IMR-90 (cell line): ENCODE results near the gene KCNG4. TPM values are rescaled to one million over a fixed set of nuclear protein-coding genes. Genes with fewer than 3 reads are reported as not detected.
A peak's percentile ranks its signal among the peaks of the same experiment; 100 is the strongest.

Experiments used
- ATAC-seq: fragments of 200-7000 bp; cut with Tn5 transposase; 2 replicates; pipeline ENCODE4 v1.9.1; 2020; ENCODE audit warnings: low read depth, mild to moderate bottlenecking, moderate library complexity
- BruUV-seq: library from RNA; stranded (reverse); fragments of 400-500 nt; replicated peaks from 2 replicates; lab custom pipeline; 2021; lab: Mats Ljungman, UMichigan
- CTCF ChIA-PET: fragments of 300-600 bp; formaldehyde crosslinking; extraction: SDS; loops from one replicate; lab custom pipeline; 2021; ENCODE audit warnings: antibody characterized with exemption; lab: Yijun Ruan, JAX
- POLR2A ChIA-PET: fragments of 300-600 bp; sonication (Branson Sonifier 250); formaldehyde crosslinking; loops from one replicate; lab custom pipeline; 2022; ENCODE audit warnings: antibody characterized with exemption; ENCODE audit not compliant: unreplicated experiment; lab: Charles Lee
- DNase-seq: peaks from one replicate; pipeline ENCODE4 v3.0.0; 2013
- H2AFZ ChIP-seq: replicated peaks from 2 replicates; pipeline ENCODE3; 2013; ENCODE audit warnings: low read length, mild to moderate bottlenecking; ENCODE audit not compliant: poor library complexity
- H2AK5ac ChIP-seq: 2 replicates; pipeline ENCODE4 v1.6.1; 2013; ENCODE audit warnings: low read depth, low read length, inconsistent platforms
- H2AK9ac ChIP-seq: replicated peaks from 2 replicates; pipeline ENCODE3; 2013; ENCODE audit warnings: mild to moderate bottlenecking, low read depth, low read length, moderate library complexity; ENCODE audit not compliant: poor library complexity
- H2BK120ac ChIP-seq: 2 replicates; pipeline ENCODE4 v1.6.1; 2013; ENCODE audit warnings: low read depth, low read length, inconsistent platforms
- H2BK15ac ChIP-seq: 3 replicates; pipeline ENCODE4 v1.6.1; 2013; ENCODE audit warnings: low read depth, low read length, inconsistent platforms
- H2BK20ac ChIP-seq: 2 replicates; pipeline ENCODE4 v1.6.1; 2013; ENCODE audit warnings: low read depth, mild to moderate bottlenecking, inconsistent platforms, low read length, moderate library complexity
- H2BK5ac ChIP-seq: 2 replicates; pipeline ENCODE4 v1.6.1; 2013; ENCODE audit warnings: mild to moderate bottlenecking, low read depth, low read length, inconsistent platforms; ENCODE audit not compliant: poor library complexity, severe bottlenecking
- H3K14ac ChIP-seq: replicated peaks from 2 replicates; pipeline ENCODE4 v1.6.1; 2013; ENCODE audit warnings: low read depth, low read length, inconsistent platforms
- H3K18ac ChIP-seq: 2 replicates; pipeline ENCODE4 v1.6.1; 2013; ENCODE audit warnings: low read depth, low read length, control low read depth
- H3K23ac ChIP-seq: 2 replicates; pipeline ENCODE4 v1.6.1; 2013; ENCODE audit warnings: low read depth, low read length, inconsistent platforms
- H3K27ac ChIP-seq: 2 replicates; pipeline ENCODE4 v1.5.1; 2013; ENCODE audit warnings: mild to moderate bottlenecking, control low read depth, low read length; ENCODE audit not compliant: insufficient read depth
- H3K27me3 ChIP-seq: 2 replicates; pipeline ENCODE4 v1.6.1; 2013; ENCODE audit warnings: low read length; ENCODE audit not compliant: control insufficient read depth, insufficient read depth
- H3K36me3 ChIP-seq: 2 replicates; pipeline ENCODE4 v1.6.1; 2013; ENCODE audit warnings: low read length, mixed read lengths; ENCODE audit not compliant: control insufficient read depth, insufficient read depth
- H3K4ac ChIP-seq: 2 replicates; pipeline ENCODE4 v1.6.1; 2013; ENCODE audit warnings: low read depth, low read length, inconsistent platforms
- H3K4me1 ChIP-seq: 2 replicates; pipeline ENCODE4 v1.6.1; 2013; ENCODE audit warnings: low read length, mixed read lengths; ENCODE audit not compliant: control insufficient read depth, insufficient read depth
- H3K4me2 ChIP-seq: 2 replicates; pipeline ENCODE4 v1.6.1; 2013; ENCODE audit warnings: low read depth, mild to moderate bottlenecking, control low read depth, low read length, moderate library complexity
- H3K4me3 ChIP-seq: 2 replicates; pipeline ENCODE4 v1.5.1; 2013; ENCODE audit warnings: low read depth, mild to moderate bottlenecking, control low read depth, low read length, moderate library complexity; ENCODE audit not compliant: insufficient read depth
- H3K56ac ChIP-seq: 2 replicates; pipeline ENCODE4 v1.6.1; 2013; ENCODE audit warnings: low read length, inconsistent platforms; ENCODE audit not compliant: insufficient read depth; ENCODE audit errors: extremely low read depth
- H3K79me1 ChIP-seq, 2 experiments: 2 replicates each; pipeline ENCODE4 v1.6.1; 2013; ENCODE audit warnings: low read length in 2 of 2, inconsistent platforms in 1 of 2, low read depth in 1 of 2
- H3K9ac ChIP-seq: 2 replicates; pipeline ENCODE4 v1.6.1; 2013; ENCODE audit warnings: low read depth, low read length, control low read depth
- H3K9me1 ChIP-seq: 2 replicates; pipeline ENCODE4 v1.6.1; 2013; ENCODE audit warnings: low read length, inconsistent platforms; ENCODE audit not compliant: insufficient read depth
- H3K9me3 ChIP-seq: 2 replicates; pipeline ENCODE4 v1.6.1; 2013; ENCODE audit warnings: low read length; ENCODE audit not compliant: control insufficient read depth, insufficient read depth
- H4K20me1 ChIP-seq: 2 replicates; pipeline ENCODE4 v1.6.1; 2013; ENCODE audit warnings: low read length, inconsistent platforms; ENCODE audit not compliant: insufficient read depth
- H4K5ac ChIP-seq: 2 replicates; pipeline ENCODE4 v1.6.1; 2013; ENCODE audit warnings: mild to moderate bottlenecking, low read depth, low read length, control low read depth
- H4K8ac ChIP-seq, 2 experiments: 2 replicates each; pipeline ENCODE4 v1.6.1; 2013; ENCODE audit warnings: low read depth in 2 of 2, low read length in 2 of 2, control low read depth in 1 of 2, inconsistent platforms in 1 of 2
- H4K91ac ChIP-seq: 2 replicates; pipeline ENCODE4 v1.6.1; 2013; ENCODE audit warnings: low read depth, low read length, inconsistent platforms; ENCODE audit not compliant: insufficient read depth
- CHD1 ChIP-seq: IDR thresholded peaks from 2 replicates; pipeline ENCODE4 v1.6.1; 2012; ENCODE audit warnings: low read depth, low read length, improper control_type of control experiment
- ELK1 ChIP-seq: fragments of 150-350 bp; IDR thresholded peaks from 2 replicates; pipeline ENCODE4 v1.6.1; 2016; ENCODE audit warnings: low read depth, mild to moderate bottlenecking, low read length, moderate library complexity, borderline replicate concordance
- FOS ChIP-seq: fragments of 150-350 bp; IDR thresholded peaks from 2 replicates; pipeline ENCODE4 v1.6.1; 2016; ENCODE audit warnings: low read depth, low read length
- MAZ ChIP-seq: IDR thresholded peaks from 2 replicates; pipeline ENCODE4 v1.6.1; 2012; ENCODE audit warnings: low read depth, mild to moderate bottlenecking, low read length, improper control_type of control experiment, moderate library complexity, borderline replicate concordance
- MXI1 ChIP-seq: IDR thresholded peaks from 2 replicates; pipeline ENCODE4 v1.6.1; 2012; ENCODE audit warnings: low read depth, mild to moderate bottlenecking, low read length, moderate library complexity, borderline replicate concordance
- POLR2A ChIP-seq: IDR thresholded peaks from 2 replicates; pipeline ENCODE4 v1.6.1; 2012; ENCODE audit warnings: mild to moderate bottlenecking, low read depth, low read length
- RFX5 ChIP-seq: IDR thresholded peaks from 2 replicates; pipeline ENCODE4 v1.8.0; 2012; ENCODE audit warnings: low read depth, mild to moderate bottlenecking, low read length, moderate library complexity
- SMC3 ChIP-seq: fragments of 150-350 bp; IDR thresholded peaks from 2 replicates; pipeline ENCODE4 v1.6.1; 2016; ENCODE audit warnings: low read depth, mild to moderate bottlenecking, antibody characterized with exemption, low read length, moderate library complexity
- WGBS, 2 experiments: methylation state at CpG; one replicate each; pipeline versions ENCODE4 v1.1.5 to v1.1.7; 2013; ENCODE audit warnings: missing lambda C conversion rate in 2 of 2; ENCODE audit not compliant: insufficient read length in 1 of 2; ENCODE audit errors: extremely low coverage in 2 of 2; 5-methylcytosine and 5-hydroxymethylcytosine counted together
- dilution Hi-C: fragments of 300-500 bp; cut with HindIII; formaldehyde crosslinking; loops from one replicate; pipeline ENCODE4 v1.14.3; 2018; ENCODE audit warnings: low sequenced_read_pairs; ENCODE audit not compliant: unreplicated experiment
- in situ Hi-C: fragments of 300-500 bp; cut with MboI; formaldehyde crosslinking; loops from 3 replicates; pipeline ENCODE4 v1.14.3; 2019; ENCODE audit warnings: low sequenced_read_pairs, inconsistent platforms, mixed read lengths
- intact Hi-C: fragments of 100-400 bp; cut with micrococcal nuclease; formaldehyde crosslinking; loops from 2 replicates; pipeline ENCODE4 v1.10.0; 2022
- polyA plus RNA-seq, 3 experiments: library from polyadenylated mRNA; depleted of rRNA; stranded (reverse); fragments of >200 nt; gene quantifications; 2 replicates each; pipeline ENCODE4 v1.2.3, GENCODE V29; 2012; ENCODE audit warnings: low replicate concordance in 1 of 3
- total RNA-seq: library from RNA; depleted of rRNA; stranded (reverse); fragments of >200 nt; gene quantifications from 2 replicates; pipeline ENCODE4 v1.2.3, GENCODE V29; 2012
- TF ChIP-seq, protein P1 (sequence below): conservative IDR thresholded peaks from 2 replicates; pipeline ENCODE4 v1.5.1; 2012; ENCODE audit warnings: mild to moderate bottlenecking, low read depth, low read length, improper control_type of control experiment

The KCNG4 gene
- total and polyA plus RNA-seq, 2 of the 4 experiments (the other 2 are of a cell fraction), result not detected

DNA sequence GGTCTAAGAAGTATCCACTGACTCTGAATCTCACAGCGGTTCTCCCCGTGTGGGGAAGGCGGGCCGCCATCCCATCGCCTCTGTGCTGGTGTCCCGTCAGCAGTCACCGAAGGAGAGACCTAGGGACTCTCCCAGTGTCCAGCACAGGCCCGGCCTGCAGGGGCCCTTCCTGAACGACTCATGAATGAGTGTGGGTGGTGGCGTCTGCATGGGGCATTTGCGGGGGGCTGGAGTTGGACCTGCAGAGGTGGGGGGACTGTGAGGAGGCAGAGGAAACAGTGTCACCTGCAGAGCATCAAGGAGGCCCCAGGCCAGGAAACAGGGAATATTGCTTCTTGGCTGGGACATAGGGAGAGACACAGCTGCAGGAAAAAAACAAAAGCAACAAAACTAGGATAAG lies 10.3 kb downstream of the KCNG4 start:
- 80% methylated on average over 5 of the region's 11 CpGs; no CpG with 5 or more reads in 1 of the 2 experiments for WGBS, 2 experiments
- CTCF ChIA-PET, result interaction anchor here (0.6 to 0.7 kb wide), 2 partner anchors 49 to 54 kb away, joined by 3 read pairs; no protein-coding TSS in a partner anchor

More for the DNA sequence above, 10.3 kb downstream of the KCNG4 start:
- no peak overlapping the region for H3K56ac ChIP-seq
- no peak overlapping the region for H3K18ac ChIP-seq
- H3K4ac ChIP-seq, result no peak overlapping the region; the same call in 1 of the 2 replicates
- H3K9me1 ChIP-seq, result peaks cover 6% of the 10 kb centered on the region; the same call in 1 of the 2 replicates
- no peaks in the 10 kb centered on the region for H3K36me3 ChIP-seq
- peaks cover 9% of the 10 kb centered on the region for H3K4me1 ChIP-seq
- H3K9me3 ChIP-seq, result no peaks in the 10 kb centered on the region
- in situ Hi-C loops, result no loop called here
- intact Hi-C loops, result no loop called here
- H4K91ac ChIP-seq, result no peak overlapping the region
- no peak overlapping the region for H3K27ac ChIP-seq
- dilution Hi-C loops, result no loop called here
- no peak overlapping the region for H3K4me2 ChIP-seq
- H4K8ac ChIP-seq, result no peak overlapping the region
- ATAC-seq, result no peak
- no peak overlapping the region for H4K5ac ChIP-seq
- no peaks in the 10 kb centered on the region for H3K79me1 ChIP-seq
- no peak overlapping the region for H3K9ac ChIP-seq
- no peak overlapping the region for H2AFZ ChIP-seq
- peak overlapping the region; percentile 38; the same call in 1 of the 2 replicates for H2BK20ac ChIP-seq
- TF ChIP-seq ELK1, result no peak
- no peak for TF ChIP-seq POLR2A
- no peak for TF ChIP-seq CHD1
- TF ChIP-seq RFX5, result no peak
- no peak for TF ChIP-seq FOS
- no peak for TF ChIP-seq SMC3
- no peak for TF ChIP-seq MXI1
- TF ChIP-seq MAZ, result no peak
- TF ChIP-seq, protein P1, sequence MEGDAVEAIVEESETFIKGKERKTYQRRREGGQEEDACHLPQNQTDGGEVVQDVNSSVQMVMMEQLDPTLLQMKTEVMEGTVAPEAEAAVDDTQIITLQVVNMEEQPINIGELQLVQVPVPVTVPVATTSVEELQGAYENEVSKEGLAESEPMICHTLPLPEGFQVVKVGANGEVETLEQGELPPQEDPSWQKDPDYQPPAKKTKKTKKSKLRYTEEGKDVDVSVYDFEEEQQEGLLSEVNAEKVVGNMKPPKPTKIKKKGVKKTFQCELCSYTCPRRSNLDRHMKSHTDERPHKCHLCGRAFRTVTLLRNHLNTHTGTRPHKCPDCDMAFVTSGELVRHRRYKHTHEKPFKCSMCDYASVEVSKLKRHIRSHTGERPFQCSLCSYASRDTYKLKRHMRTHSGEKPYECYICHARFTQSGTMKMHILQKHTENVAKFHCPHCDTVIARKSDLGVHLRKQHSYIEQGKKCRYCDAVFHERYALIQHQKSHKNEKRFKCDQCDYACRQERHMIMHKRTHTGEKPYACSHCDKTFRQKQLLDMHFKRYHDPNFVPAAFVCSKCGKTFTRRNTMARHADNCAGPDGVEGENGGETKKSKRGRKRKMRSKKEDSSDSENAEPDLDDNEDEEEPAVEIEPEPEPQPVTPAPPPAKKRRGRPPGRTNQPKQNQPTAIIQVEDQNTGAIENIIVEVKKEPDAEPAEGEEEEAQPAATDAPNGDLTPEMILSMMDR, result no peak
- H2BK15ac ChIP-seq, result no peak overlapping the region
- no peaks in the 10 kb centered on the region for H4K20me1 ChIP-seq
- H3K23ac ChIP-seq, result no peak overlapping the region
- H2BK5ac ChIP-seq, result no peak overlapping the region
- BruUV-seq, result no TSS peak
- no peak overlapping the region for H3K4me3 ChIP-seq
- no peak overlapping the region for H3K14ac ChIP-seq
- DNase-seq, result no peak
- H2BK120ac ChIP-seq, result no peak overlapping the region
- POLR2A ChIA-PET, result no interaction called here
- H2AK5ac ChIP-seq, result 0 out of 2 replicates have a peak overlapping the region, but pooled peaks have one; percentile 25
- peaks cover 10% of the 10 kb centered on the region for H3K27me3 ChIP-seq
- no peak overlapping the region for H2AK9ac ChIP-seq
